K562 (cell line): ENCODE results near the gene TOM1L2. TPM values are rescaled to one million over a fixed set of nuclear protein-coding genes. Genes with fewer than 3 reads are reported as not detected.

Experiments used
- ATF1 ChIP-seq, 2 experiments: fragments of 450-650 bp in 1 of 2; IDR thresholded peaks; 2 replicates each; pipeline ENCODE4 v1.6.1; 2016; ENCODE audit warnings: missing compliant biosample characterization in 1 of 2, missing genetic modification characterization in 1 of 2
- ATF3 ChIP-seq, 2 experiments: fragments of 450-650 bp in 1 of 2; sonication (generic) in 1 of 2; formaldehyde crosslinking in 1 of 2; IDR thresholded peaks in 1 of 2; conservative IDR thresholded peaks in 1 of 2; 2 replicates each; pipeline versions ENCODE4 v1.6.1 to v1.8.1; 2016 to 2023; ENCODE audit warnings: mild to moderate bottlenecking in 2 of 2, moderate library complexity in 2 of 2, inconsistent platforms in 1 of 2, missing genetic modification reagents in 1 of 2
- BHLHE40 ChIP-seq: IDR thresholded peaks from 2 replicates; pipeline ENCODE4 v1.6.1; 2011; ENCODE audit warnings: low read length, improper control_type of control experiment
- BRF2 ChIP-seq: IDR thresholded peaks from 3 replicates; pipeline ENCODE4 v1.6.1; 2011; ENCODE audit warnings: borderline replicate concordance, mild to moderate bottlenecking; ENCODE audit not compliant: insufficient read length, insufficient read depth
- C11orf30 ChIP-seq: fragments of 450-650 bp; IDR thresholded peaks from 2 replicates; pipeline ENCODE4 v1.6.1; 2016; ENCODE audit warnings: low read depth, mild to moderate bottlenecking
- CBFA2T2 ChIP-seq: fragments of 450-650 bp; conservative IDR thresholded peaks from 2 replicates; pipeline ENCODE4 v1.6.1; 2017; ENCODE audit warnings: mild to moderate bottlenecking
- CBFA2T3 ChIP-seq: fragments of 450-650 bp; IDR thresholded peaks from 2 replicates; pipeline ENCODE4 v1.6.1; 2017
- CBX3 ChIP-seq, 2 experiments: IDR thresholded peaks; 1 replicate in 1 of 2; 2 replicates in 1 of 2; pipeline ENCODE4 v1.6.1; 2012; ENCODE audit warnings: inconsistent platforms in 2 of 2, low read length in 2 of 2, borderline replicate concordance in 1 of 2, control low read depth in 1 of 2
- CREM ChIP-seq: IDR thresholded peaks from 2 replicates; pipeline ENCODE4 v1.6.1; 2014; ENCODE audit warnings: antibody characterized with exemption, low read depth
- FOS ChIP-seq: IDR thresholded peaks from 3 replicates; pipeline ENCODE4 v1.6.1; 2011; ENCODE audit not compliant: insufficient read length; ENCODE audit errors: extremely low read depth
- HDAC2 ChIP-seq: fragments of 450-650 bp; IDR thresholded peaks from 2 replicates; pipeline ENCODE4 v1.6.1; 2016; ENCODE audit warnings: mild to moderate bottlenecking
- JUND ChIP-seq, 2 experiments: IDR thresholded peaks; 2 replicates in 1 of 2; 3 replicates in 1 of 2; pipeline ENCODE4 v1.6.1; 2011; ENCODE audit warnings: borderline replicate concordance in 2 of 2, low read depth in 2 of 2, low read length in 2 of 2, improper control_type of control experiment in 1 of 2, missing biosample characterization in 1 of 2, missing genetic modification characterization in 1 of 2, missing genetic modification reagents in 1 of 2
- KLF10 ChIP-seq: fragments of 250-450 bp; sonication (Bioruptor Pico); IDR thresholded peaks from 2 replicates; pipeline ENCODE4 v1.6.1; 2021; ENCODE audit warnings: matching md5 sums
- MAFK ChIP-seq: IDR thresholded peaks from 2 replicates; pipeline ENCODE4 v1.6.1; 2011; ENCODE audit warnings: low read length, improper control_type of control experiment
- NFXL1 ChIP-seq: fragments of 450-650 bp; formaldehyde crosslinking; IDR thresholded peaks from 2 replicates; pipeline ENCODE4 v1.4.0; 2021; ENCODE audit warnings: mild to moderate bottlenecking
- PBX2 ChIP-seq, 2 experiments: IDR thresholded peaks in 1 of 2; conservative IDR thresholded peaks in 1 of 2; 2 replicates each; pipeline ENCODE4 v1.6.1; 2016; ENCODE audit warnings: low read depth in 2 of 2, mild to moderate bottlenecking in 1 of 2, missing compliant biosample characterization in 1 of 2, missing genetic modification characterization in 1 of 2, moderate library complexity in 1 of 2
- SETDB1 ChIP-seq: IDR thresholded peaks from one replicate; pipeline ENCODE4 v1.6.1; 2012; ENCODE audit warnings: low read length, control low read depth, inconsistent platforms
- TBP ChIP-seq: optimal IDR thresholded peaks from 2 replicates; pipeline ENCODE3; 2011; ENCODE audit warnings: low read depth, low read length, improper control_type of control experiment
- TEAD4 ChIP-seq, 2 experiments: sonication (generic) in 1 of 2; formaldehyde crosslinking in 1 of 2; IDR thresholded peaks; 2 replicates each; pipeline versions ENCODE4 v1.6.1 to v1.8.0; 2012 to 2022; ENCODE audit warnings: borderline replicate concordance in 1 of 2, inconsistent platforms in 1 of 2, low read length in 1 of 2, mild to moderate bottlenecking in 1 of 2, missing genetic modification reagents in 1 of 2
- ZBTB2 ChIP-seq: fragments of 450-650 bp; IDR thresholded peaks from 2 replicates; pipeline ENCODE4 v1.6.1; 2016; ENCODE audit warnings: antibody characterized with exemption
- ZNF124 ChIP-seq: sonication (generic); formaldehyde crosslinking; IDR thresholded peaks from 2 replicates; pipeline ENCODE4 v1.8.1; 2022; ENCODE audit warnings: missing genetic modification reagents
- polyA plus RNA-seq, 8 experiments: library from polyadenylated mRNA; depleted of rRNA in 4 of 8; stranded (reverse) in 5 of 8; unstranded in 3 of 8; fragments of >200 nt; fragmentation: Nextera tagmentation in 2 of 8; fragmentation: Illumina TruSeq in 1 of 8; extraction: Ambion mirVana in 2 of 8; extraction: Trizol in 1 of 8; gene quantifications; 2 replicates each; pipeline versions ENCODE4 v1.2.1 to v1.2.3, GENCODE V29; 2011 to 2014; ENCODE audit warnings: inconsistent platforms in 1 of 8, missing spikeins in 1 of 8
- total RNA-seq, 7 experiments: library from RNA; depleted of rRNA in 6 of 7; stranded (reverse); fragments of >200 nt in 6 of 7; fragmentation: Illumina TruSeq in 2 of 7; extraction: Trizol in 2 of 7; gene quantifications; 2 replicates each; pipeline versions ENCODE4 v1.2.1 to v1.2.3, GENCODE V29; 2011 to 2021; ENCODE audit warnings: low replicate concordance in 1 of 7

The TOM1L2 gene
- total and polyA plus RNA-seq, 9 of the 15 experiments (the other 6 are each of a cell fraction or from before 2014, with no cell fraction given): 0.07 to 6.0 (median 2.5) TPM

- TF ChIP-seq JUND (IDR thresholded peaks at IDR 0.05; ENCODE audit: borderline replicate concordance, low read depth, low read length) (peak; percentile 98), JUND (tag; IDR thresholded peaks at IDR 0.05; ENCODE audit: borderline replicate concordance, low read depth, low read length) (peak; percentile 97; the same call in 2 of the 3 replicates), CBFA2T2 (peak; percentile 78), BHLHE40 (peak; percentile 31; the same call in 1 of the 2 replicates), C11orf30 (0 out of 2 replicates have a peak, but pooled peaks have one; percentile 22), CBX3 (IDR thresholded peaks at IDR 0.05; ENCODE audit: borderline replicate concordance in 1 of 2, low read length in 2 of 2) (peak in 1 of 2 experiments; percentile 39; a peak in 1 of 3 replicates), NFXL1 (CRISPR knock-in tag) (no peak), FOS (peak; percentile 39), ATF1 (CRISPR knock-in tag; IDR thresholded peaks at IDR 0.05) (no peak), ATF1 (tag; IDR thresholded peaks at IDR 0.05) (peak; percentile 25; the same call in 1 of the 2 replicates), HDAC2 (no peak), CBFA2T3 (peak; percentile 82), PBX2 (CRISPR knock-in tag; IDR thresholded peaks at IDR 0.05; ENCODE audit: low read depth) (no peak), PBX2 (tag; conservative IDR thresholded peaks at IDR 0.05; ENCODE audit: low read depth) (peak; percentile 92), BRF2 (no peak), TBP (peak; percentile 8), KLF10 (CRISPR knock-in tag) (no peak), ATF3 (IDR thresholded peaks at IDR 0.05) (peak; percentile 94), ATF3 (CRISPR knock-in tag; conservative IDR thresholded peaks at IDR 0.05) (peak; percentile 52; the same call in 1 of the 2 replicates), SETDB1 (no peak), CREM (peak; percentile 61), MAFK (0 out of 2 replicates have a peak, but pooled peaks have one; percentile 11), ZNF124 (CRISPR knock-in tag) (no peak), ZBTB2 (peak; percentile 41; the same call in 1 of the 2 replicates), TEAD4 (IDR thresholded peaks at IDR 0.05; ENCODE audit: low read length) (peak; percentile 55), TEAD4 (CRISPR knock-in tag; IDR thresholded peaks at IDR 0.05; ENCODE audit: borderline replicate concordance) (no peak)
Observed at GRCh38 chr17:17913695-17914332, 58.4 kb downstream of the TOM1L2 start (continued).
